HG03097 (cell line): ENCODE data around the gene KIZ.
A peak's percentile ranks its signal among the peaks of the same experiment; 100 is the strongest.

Experiments used
- ATAC-seq: cut with Tn5 transposase; IDR thresholded peaks from one replicate; pipeline ENCODE4 v1.9.1; 2021; ENCODE audit not compliant: unreplicated experiment, low FRiP score

The KIZ gene

GRCh38 chr20:21103582-21104465 lies 22.1 kb upstream of the KIZ start:
- ATAC-seq = no peak

GRCh38 chr20:21104466-21104761 lies 21.5 kb upstream of the KIZ start:
- no peak for ATAC-seq

GRCh38 chr20:21104921-21105320 lies 21.0 kb upstream of the KIZ start:
- ATAC-seq = no peak

GRCh38 chr20:21105429-21106170 lies 20.3 kb upstream of the KIZ start:
- no peak for ATAC-seq

GRCh38 chr20:21106171-21107017 lies 19.5 kb upstream of the KIZ start, which contains the start of gene LINC00237:
Gene LINC00237 (minus strand): TSS chr20:21106358.
- ATAC-seq = no peak

- ATAC-seq = no peak
Observed at GRCh38 chr20:21109144-21109543, 16.7 kb upstream of the KIZ start.

- ATAC-seq = no peak
Observed at GRCh38 chr20:21110811-21111210, 15.1 kb upstream of the KIZ start.

GRCh38 chr20:21111416-21111815 lies 14.5 kb upstream of the KIZ start:
- ATAC-seq = no peak

GRCh38 chr20:21113697-21114096 lies 12.2 kb upstream of the KIZ start:
- no peak for ATAC-seq

- no peak for ATAC-seq
Observed at GRCh38 chr20:21114584-21114983, 11.3 kb upstream of the KIZ start.

GRCh38 chr20:21117521-21117920 lies 8.4 kb upstream of the KIZ start:
- no peak for ATAC-seq

- ATAC-seq = no peak
Observed at GRCh38 chr20:21118138-21118537, 7.7 kb upstream of the KIZ start.

- ATAC-seq = no peak
Observed at GRCh38 chr20:21118782-21119181, 7.1 kb upstream of the KIZ start.

- ATAC-seq = no peak
Observed at GRCh38 chr20:21124190-21124589, 1.7 kb upstream of the KIZ start.

- ATAC-seq = peak; percentile 20
Observed at GRCh38 chr20:21125072-21125848, 622 bp upstream of the KIZ start.

GRCh38 chr20:21126581-21126870 lies 644 bp downstream of the KIZ start:
- no peak for ATAC-seq

- no peak for ATAC-seq
Observed at GRCh38 chr20:21127201-21127981, 1.5 kb downstream of the KIZ start.

- ATAC-seq = no peak
Observed at GRCh38 chr20:21129861-21130260, 4.0 kb downstream of the KIZ start.

- no peak for ATAC-seq
Observed at GRCh38 chr20:21133404-21133803, 7.5 kb downstream of the KIZ start.
